CD4-positive, alpha-beta T cell treated with Interleukin-10 for 1 hour (primary cell): Measurements from ENCODE around the gene PBX4.
A peak's percentile ranks its signal among the peaks of the same experiment; 100 is the strongest.
"Not testable (repeated sequence)": the region's sequence is repeated elsewhere in the genome, so short reads cannot be mapped to it uniquely, and the experiment has no call there.

Experiments
- DNase-seq: peaks from one replicate; pipeline ENCODE4 v3.0.0-alpha.2; 2020

PBX4 gene

DNA sequence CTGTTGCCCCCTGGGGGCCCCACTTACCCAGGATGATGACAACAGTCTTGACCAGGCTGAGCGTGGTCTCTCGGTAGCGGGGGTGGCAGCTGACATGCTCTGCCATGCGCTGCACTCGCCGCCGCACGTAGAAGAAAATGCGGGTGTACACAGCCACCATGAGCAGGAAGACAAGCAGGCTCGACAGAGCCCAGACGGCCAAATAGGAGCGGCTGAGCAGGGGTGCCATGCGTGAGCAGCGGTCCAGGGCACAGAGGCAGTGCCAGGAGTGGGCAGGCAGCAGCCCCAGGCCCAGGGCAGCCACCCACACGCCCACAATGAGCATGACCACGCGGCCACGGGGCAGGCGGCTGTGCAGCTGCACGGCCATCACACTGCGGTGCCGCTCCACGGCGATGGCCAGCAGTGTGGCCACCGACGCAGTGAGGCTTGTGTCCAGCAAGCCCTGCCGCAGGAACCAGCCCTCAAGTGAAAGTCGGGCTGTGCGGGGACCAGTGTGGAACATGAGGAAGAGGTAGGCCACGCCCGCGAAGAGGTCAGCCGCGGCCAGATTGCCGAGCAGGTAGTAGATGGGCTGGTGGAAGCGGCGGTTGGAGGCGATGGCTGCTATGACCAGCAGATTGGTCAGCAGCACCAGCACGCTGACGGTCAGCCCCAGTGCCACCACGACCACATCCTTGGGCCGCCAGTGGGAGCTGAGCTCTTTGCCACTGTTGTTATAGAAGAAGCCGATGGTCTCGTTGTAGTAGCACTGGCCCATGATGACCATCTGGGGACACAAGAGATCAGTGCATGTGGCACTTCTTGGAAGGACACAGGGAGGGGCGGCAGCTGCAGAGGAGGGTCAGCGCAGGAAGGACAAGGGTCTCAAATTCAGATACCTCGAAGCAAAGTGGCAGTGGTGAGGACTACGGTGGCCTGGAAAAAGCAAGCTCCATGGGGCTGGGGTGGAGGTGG is 8.3 kb upstream of the PBX4 start:
- no peak for DNase-seq

- DNase-seq, result no peak
Measured at GRCh38 chr19:19624032-19624570, 5.6 kb upstream of the PBX4 start.

DNA sequence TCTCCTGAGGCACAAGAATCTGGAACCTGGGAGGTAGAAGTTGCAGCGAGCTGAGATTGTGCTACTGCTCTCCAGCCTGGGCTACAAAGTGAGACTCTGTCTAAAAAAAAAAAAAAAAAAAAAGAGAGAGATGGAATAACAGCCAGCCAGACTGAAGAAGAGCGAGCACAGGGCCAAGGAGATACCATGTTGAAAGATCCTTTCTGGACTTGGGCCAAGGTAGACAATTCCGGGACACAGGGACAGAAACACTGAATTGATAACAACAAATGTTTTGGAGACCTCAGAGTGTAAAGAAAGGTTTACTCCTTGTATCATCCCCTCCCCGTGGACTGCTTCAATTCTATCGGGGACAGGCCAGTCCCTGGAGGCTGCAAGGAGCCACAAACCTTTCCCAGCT is 4.9 kb upstream of the PBX4 start:
- DNase-seq, result no peak

DNA sequence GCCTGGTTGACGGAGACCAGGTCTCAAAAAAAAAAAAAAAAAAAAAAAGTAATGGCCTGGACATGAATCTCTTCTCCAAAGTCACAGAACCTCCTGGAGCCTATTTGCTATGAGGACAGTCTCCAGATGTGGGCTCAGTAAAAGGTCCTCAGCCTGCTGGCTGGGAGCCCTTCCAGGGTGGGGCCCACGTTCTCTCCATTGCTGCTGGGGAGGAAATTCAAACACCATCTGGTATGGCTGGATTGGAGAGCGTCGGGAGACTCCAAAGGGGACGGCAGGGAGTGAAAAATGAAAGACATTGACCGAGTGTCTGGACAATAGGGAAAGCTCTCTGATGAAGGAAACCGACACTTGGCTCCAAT is 1.3 kb upstream of the PBX4 start:
- DNase-seq, result no peak

GRCh38 chr19:19619181-19619848 is 828 bp upstream of the PBX4 start:
- no peak for DNase-seq

GRCh38 chr19:19615086-19615485 is 3.4 kb downstream of the PBX4 start:
- DNase-seq, result peak; percentile 70

DNA sequence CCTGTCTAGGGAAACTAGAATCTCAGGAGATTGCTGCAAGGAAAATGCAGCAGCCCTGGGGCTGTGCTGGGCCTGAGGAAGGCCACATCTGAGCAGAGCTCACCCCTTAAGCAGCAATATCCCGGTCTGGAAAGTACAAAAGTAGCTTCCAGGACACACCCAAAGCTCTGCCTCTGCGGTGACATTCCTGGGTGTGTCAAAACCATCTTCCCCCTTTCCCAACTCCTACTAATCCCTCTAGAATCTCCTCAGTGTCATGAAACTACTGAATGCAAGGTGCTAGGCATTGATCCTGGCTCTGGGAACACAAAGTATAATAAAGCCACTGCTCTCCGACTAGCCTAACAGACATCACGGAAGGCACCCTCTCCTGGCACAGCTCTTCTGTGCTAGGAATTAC is 5.0 kb downstream of the PBX4 start:
- no peak for DNase-seq

DNA sequence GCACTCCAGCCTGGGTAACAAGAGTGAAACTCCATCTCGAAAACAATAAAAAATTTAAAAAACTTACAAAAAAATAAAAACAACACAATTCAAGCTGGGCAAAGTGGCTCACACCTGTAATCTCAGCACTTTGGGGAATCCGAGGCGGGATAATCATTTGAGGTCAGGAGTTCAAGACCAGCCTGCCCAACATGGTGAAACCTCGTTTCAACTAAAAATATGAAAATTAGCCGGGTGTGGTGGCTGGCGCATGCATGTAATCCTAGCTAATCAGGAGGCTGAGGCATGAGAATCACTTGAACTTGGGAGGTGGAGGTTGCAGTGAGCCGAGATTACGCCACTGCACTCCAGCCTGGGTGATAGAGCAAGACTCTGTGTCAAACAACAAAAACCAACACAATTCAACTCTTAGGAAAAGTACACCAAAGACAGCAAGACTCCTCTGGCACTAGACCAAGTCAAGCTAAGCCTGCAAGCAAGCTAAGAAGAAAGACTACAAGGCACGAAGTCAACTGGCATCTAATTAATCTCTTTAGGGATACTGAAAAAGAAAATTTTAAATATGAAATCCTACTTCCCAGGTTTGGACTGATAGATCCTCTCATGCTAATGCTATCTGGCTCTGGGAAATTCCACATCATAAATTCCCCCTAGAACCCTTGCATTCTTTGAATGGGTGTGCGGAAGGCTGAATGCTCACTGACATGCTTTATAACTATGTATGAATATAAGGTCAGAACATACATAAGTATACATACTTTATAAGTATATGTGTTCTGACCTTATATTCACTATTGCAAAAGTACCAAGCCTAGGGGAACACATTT is 7.9 kb downstream of the PBX4 start:
- no peak for DNase-seq

DNA sequence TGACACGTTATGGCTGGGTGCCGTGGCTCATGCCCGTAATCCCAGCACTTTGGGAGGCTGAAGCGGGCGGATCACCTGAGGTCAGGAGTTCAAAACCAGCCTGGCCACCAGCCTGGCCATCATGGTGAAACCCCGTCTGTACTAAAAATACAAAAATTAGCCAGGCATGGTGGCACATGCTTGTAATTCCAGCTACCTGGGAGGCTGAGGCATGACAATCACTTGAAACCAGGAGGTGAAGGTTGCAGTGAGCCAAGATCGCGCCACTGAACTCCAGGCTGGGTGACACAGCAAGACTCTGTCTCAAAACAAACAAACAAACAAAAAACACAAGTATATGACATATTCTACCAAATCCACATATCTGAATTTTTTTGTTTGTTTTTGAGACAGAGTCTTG is 11.8 kb downstream of the PBX4 start:
- DNase-seq, result not testable (repeated sequence)

DNA sequence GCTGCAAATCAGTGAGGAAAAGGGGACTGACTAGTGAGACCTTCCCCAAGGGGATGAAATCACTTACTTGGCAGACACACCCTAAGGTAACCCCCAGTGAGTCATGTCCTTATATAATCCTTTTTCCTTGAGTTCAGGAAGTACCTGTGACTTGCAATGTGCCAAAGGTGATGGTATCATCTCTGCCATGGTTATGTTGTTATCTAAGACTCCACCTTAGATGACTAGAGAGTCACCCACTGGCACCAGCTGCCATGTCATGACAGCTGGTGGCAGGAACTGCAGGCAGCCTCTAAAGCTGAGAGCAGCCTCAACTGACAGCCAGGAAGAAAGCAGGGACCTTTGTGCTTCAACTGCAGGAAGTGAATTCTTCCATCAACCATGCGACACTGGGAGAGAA is 12.5 kb downstream of the PBX4 start:
- DNase-seq, result peak; percentile 78

DNA sequence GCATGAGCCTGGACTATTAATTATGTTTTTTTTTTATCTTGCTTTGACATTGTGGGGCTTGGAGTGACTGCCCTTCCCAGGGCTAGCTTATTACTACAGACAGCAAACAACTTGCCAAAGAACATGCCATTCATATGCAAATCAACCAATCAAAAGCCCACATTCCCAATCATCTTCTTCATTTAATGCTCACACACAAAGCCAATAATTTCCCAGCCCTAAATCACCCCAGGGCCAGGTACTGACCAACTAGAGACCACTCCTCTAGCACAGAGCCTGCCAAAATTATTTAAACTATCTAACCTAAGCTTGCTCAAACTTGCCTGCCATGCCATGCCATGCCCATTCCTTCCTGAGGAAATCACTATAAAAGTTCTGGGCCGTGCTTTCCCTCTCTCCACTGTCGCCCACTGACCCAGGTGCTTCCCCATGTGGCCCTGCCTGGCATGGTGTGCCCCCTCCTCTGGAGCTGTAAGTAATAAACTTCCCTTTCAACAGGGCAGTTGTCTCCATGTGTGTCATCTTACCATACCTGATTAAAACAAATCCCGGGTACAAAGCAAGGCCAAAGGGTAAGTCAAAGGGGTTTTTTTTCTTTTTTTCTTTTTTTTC is 15.7 kb downstream of the PBX4 start:
- no peak for DNase-seq

DNA sequence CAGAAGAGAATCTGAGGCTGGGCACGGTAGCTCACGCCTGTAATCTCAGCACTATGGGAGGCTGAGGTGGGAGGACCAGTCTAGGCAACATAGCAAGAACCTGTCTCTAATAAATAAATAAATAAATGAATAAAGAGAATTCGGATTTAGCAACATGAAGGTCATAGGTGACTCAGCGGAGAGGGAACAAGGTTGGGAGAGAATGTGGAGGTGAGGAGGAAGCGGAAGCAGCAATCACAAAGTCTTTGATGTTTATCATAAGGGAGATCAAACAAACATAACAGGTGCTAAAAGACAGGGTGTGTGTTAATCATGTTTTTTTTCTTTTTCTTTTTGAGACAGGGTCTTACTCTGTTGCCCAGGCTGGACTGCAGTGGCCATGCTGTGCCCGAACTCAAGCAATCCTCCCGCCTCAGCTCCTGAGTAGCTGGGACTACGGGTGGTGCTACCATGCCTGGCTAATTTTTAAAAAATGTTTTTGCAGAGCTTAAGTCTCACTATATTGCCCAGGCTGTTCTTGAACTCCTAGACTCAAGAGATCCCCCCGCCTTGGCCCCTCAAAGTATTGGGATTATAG is 16.3 kb downstream of the PBX4 start:
- DNase-seq, result peak; percentile 72

DNA sequence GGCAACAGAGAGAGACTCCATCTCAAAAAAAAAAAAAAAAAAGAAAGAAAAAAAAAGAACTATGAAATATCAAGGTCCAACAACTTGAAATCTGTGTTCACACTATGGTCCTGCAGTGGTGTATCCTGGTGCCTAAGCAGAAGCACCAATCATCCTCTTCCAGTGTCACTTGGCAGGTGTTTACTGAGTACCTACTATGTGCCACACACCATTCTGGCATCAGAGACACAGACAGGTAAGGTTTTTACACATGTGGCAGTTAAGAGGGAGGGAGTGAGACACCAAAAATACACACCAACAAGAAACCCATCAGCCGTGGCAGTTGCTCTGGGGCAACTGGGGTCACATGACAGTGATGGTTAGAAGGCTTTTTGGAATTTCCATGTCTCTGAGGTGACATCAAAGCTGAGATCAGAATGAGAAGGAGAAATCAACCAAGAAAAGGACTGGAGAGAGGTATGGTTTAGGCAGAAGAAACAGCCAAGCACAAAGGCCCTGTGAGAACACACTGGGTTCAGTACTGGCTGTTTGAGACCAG is 17.6 kb downstream of the PBX4 start:
- DNase-seq, result peak; percentile 54

GRCh38 chr19:19598728-19599451 is 19.6 kb downstream of the PBX4 start:
- DNase-seq, result peak; percentile 82

DNA sequence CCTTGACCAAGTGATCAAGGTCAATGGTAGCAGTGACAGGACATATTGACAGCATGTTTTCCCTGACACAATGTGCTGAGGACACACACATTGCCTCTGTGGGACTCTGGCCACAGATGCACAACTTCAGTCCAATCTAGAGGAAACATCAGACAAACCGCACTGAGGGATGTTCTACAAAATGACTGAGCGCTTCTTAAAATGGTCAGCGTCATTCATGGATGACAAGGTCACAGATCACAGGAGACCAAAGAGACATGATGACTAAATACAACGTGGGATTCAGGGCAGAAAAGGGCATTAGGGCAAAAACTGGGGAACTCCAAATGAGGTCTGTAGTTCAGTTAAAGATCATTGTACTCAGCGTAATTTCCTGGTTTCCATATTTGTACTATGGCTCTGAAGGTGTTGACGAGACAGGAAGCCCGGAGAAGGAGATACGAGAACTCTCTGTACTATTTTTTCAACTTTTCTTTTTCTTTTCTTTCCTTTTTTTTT is 20.6 kb downstream of the PBX4 start:
- peak; percentile 92 for DNase-seq

- DNase-seq, result no peak
Measured at GRCh38 chr19:19595171-19595701, 23.3 kb downstream of the PBX4 start.

DNA sequence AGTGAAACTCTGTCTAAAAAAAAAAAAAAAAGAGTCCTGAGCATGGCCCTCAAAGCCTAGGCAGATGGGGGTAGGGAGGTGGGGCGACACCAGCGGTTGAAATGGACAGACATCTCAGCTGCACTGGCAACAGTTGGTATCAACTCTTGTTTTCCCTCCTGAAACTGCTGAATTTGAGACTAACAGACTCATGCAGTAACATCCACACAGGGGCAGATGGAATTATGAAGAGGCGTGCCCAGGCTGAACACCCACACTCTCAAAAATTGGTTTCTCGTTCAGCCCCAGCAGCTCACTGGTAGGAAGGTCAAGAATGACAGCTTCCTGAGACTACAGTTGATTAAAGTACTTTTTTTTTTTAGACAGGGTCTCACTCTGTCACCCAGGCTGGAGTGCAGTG is 24.1 kb downstream of the PBX4 start:
- DNase-seq, result no peak

GRCh38 chr19:19592690-19593089 is 25.8 kb downstream of the PBX4 start:
- DNase-seq, result no peak

DNA sequence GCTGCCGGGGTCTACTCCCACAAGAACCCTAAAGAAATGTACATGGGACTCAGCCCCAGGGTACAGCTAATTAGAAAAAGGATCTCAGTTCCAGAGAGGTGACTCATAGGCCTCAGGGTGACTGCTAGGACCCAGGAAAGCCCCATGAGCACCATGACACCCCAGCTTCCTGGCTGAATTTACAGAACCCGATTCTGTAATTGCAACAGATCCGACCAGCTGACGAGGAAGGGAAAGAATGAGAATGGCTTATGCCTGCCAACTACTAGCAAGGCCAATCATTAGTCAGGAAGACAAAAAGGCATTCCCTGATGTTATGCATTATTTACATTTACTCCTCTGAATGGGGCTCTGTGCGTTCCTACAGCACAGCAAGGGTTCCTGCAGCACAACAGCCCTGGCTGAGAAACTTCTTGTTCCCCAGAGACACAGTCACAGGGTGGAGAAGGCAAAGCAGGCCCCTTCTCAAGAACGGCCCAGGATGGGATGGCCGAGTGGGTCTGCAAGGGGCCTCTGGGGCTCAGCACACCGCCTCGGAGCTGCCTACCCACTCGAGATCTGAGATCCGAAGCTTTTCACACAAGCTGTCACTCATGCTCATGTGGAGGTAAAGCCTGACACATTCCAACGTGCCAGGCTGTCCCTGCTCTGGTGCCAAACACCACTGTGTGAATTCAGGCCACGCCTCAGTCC is 27.2 kb downstream of the PBX4 start:
- DNase-seq, result peak; percentile 83

DNA sequence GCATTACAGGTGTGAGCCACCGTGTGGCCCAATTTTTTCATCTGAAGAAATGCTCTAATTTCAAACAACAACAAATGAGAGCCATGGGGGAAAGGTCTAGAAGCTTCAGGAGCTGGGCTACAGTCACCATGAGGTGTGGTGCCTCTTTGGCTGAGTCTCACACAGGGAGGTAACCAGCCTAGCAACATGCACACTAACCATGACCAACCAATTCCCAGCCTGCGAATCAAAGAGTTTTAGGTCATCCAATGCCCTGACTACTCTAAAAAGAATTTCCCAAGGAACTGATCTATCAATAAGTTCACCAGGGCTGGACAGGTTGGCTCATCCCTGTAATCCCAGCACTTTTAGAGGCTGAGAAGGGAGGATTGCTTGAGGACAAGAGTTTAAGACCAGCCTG is 29.9 kb downstream of the PBX4 start:
- no peak for DNase-seq
